GM12892 (cell line): Measurements from ENCODE around the gene COG5.
"Not testable (repeated sequence)": the region's sequence is repeated elsewhere in the genome, so short reads cannot be mapped to it uniquely, and the experiment has no call there.

Experiments used
- POLR2A ChIP-seq: IDR thresholded peaks from 2 replicates; pipeline ENCODE4 v1.6.1; 2011; ENCODE audit warnings: low read depth, low read length, control low read depth
- POLR2AphosphoS5 ChIP-seq: IDR thresholded peaks from 2 replicates; pipeline ENCODE4 v1.6.1; 2011; ENCODE audit warnings: low read depth, low read length, control low read depth
- TAF1 ChIP-seq: IDR thresholded peaks from 2 replicates; pipeline ENCODE4 v1.6.1; 2011; ENCODE audit warnings: low read depth, mild to moderate bottlenecking, control low read depth, low read length, borderline replicate concordance

DNA sequence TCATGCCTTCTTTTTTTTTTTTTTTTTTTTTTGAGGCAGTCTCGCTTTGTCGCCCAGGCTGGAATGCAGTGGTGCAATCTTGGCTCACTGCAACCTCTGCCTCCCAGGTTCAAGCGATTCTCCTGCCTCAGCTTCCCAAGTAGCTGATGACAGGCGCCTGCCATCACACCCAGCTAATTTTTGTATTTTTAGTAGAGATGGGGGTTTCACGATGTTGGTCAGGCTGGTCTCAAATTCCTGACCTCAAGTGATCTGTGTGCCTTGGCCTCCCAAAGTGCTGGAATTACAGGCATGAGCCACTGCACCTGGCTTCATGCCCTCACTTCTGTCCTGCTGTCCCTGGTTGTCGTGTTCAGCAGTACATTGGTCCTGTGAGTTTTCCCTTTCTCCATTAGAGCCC, 342.9 kb downstream of the COG5 start:
- not testable (repeated sequence) for TF ChIP-seq TAF1, POLR2A, POLR2AphosphoS5
